Non-pigmented ciliary epithelial cell (primary cell): ENCODE results near the gene CCDC158.
"Not testable (repeated sequence)": the region's sequence is repeated elsewhere in the genome, so short reads cannot be mapped to it uniquely, and the experiment has no call there.

ENCODE experiments used
- DNase-seq: peaks from one replicate; pipeline ENCODE4 v3.0.0-alpha.2; 2010; ENCODE audit warnings: low read depth

Gene CCDC158

GRCh38 chr4:76420762-76421581, at the start of gene CCDC158:
Gene CCDC158 (minus strand): TSS chr4:76421141. CDS start chr4:76403207, 17,934 bp downstream.
- DNase-seq = no peak

GRCh38 chr4:76470532-76470931, 49.6 kb upstream of the CCDC158 start:
- no peak for DNase-seq

GRCh38 chr4:76470064-76470463, 49.1 kb upstream of the CCDC158 start:
- DNase-seq = no peak

GRCh38 chr4:76463568-76463967, 42.6 kb upstream of the CCDC158 start:
- no peak for DNase-seq

DNA sequence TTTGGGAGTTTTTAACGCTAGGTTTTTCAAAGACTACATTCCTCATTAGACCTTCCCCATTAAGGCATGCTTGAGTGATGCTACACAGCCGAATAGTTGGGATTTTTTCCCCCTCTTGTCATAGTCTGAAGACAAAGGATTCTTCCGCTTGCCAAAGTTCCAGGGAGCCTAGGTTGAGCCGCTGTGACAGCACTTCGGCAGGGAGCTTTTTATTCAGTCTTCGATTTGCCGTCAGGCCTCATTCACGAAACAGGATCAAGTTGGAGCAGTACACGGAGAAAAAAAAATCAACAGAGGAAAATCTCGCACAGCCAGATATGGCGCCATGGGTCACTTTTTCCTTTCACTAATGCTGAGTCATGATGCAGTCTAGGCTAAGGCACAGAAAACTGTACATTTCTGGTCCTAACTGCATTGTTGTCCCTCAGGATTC, 38.4 kb upstream of the CCDC158 start:
- peak; percentile 77 for DNase-seq

- no peak for DNase-seq
Observed at GRCh38 chr4:76458825-76459224, 37.9 kb upstream of the CCDC158 start.

DNA sequence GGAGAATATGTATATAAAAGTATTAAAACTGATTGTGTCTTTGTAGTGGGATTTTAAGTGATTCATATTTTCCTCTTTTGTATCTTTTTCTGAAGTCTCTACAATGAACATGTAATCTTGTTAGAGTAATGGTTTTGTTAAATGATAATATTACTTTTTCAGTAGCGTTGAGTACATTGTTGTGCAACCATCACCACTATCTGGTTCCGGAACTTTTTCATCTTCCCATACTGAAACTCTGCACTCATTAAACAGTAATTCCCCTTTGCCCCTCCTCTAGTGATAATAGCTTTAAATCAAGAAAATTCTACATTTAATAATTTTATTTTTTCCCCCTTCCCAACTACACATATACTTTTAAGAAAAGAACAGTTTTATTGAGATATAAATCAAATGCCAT, 37.4 kb upstream of the CCDC158 start:
- DNase-seq = no peak

GRCh38 chr4:76457885-76458284, 36.9 kb upstream of the CCDC158 start:
- DNase-seq = no peak

DNA sequence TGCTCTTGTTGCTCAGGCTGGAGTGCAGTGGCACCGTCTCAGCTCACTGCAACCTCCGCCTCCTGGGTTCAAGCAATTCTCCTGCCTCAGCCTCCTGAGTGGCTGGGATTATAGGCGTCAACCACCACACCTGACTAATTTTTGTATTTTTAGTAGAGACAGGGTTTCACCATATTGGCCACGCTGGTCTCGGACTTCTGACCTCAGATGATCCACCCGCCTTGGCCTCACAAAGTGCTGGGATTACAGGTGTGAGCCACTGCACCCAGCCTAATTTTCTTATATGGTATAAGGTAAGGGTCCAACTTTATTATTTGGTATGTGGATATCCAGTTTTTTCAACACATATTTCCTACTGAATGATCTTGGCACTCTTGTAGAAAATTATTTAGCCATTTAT, 33.1 kb upstream of the CCDC158 start:
- not testable (repeated sequence) for DNase-seq

DNA sequence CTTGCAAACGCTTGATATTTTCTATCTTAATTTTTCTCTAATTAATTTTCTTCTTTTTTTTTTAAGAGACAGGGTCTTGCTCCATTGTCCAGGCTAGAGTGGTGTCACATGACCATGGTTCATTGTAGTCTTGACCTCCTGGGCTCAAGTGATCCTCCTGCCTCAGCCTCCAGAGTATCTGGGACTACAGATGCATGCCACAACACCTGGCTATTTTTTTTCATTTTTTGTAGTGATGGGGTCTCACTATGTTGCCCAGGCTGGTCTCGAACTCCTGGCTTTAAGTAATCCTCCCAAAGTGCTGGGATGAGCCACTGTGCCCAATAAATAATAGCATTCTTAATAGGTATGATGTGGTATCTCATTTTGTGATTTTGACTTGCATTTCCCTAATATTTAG, 32.3 kb upstream of the CCDC158 start:
- DNase-seq = no peak

DNA sequence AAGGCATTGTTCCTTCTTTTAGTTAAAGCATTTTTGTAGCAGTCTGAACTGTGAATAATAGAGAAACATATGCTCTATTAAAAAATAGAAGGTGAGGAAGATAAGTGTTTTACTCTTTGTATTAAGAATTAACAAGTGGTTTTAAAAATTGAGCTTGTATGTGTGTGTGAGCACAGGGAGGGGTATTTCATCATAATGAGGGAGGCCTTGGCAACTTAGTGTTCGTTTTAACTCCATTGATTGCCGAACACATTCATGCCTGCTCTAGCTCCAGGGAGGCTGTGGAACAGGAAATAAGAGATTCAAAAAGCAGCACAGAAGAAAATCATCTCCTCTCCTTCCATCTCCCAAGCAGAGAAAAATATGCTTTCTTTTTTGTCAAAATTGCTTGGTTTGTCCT, 28.9 kb upstream of the CCDC158 start:
- no peak for DNase-seq

GRCh38 chr4:76449362-76449767, 28.4 kb upstream of the CCDC158 start:
- no peak for DNase-seq

GRCh38 chr4:76448211-76448610, 27.3 kb upstream of the CCDC158 start:
- DNase-seq = no peak

GRCh38 chr4:76447393-76447851, 26.5 kb upstream of the CCDC158 start:
- no peak for DNase-seq

- no peak for DNase-seq
Observed at GRCh38 chr4:76445911-76446310, 25.0 kb upstream of the CCDC158 start.

DNA sequence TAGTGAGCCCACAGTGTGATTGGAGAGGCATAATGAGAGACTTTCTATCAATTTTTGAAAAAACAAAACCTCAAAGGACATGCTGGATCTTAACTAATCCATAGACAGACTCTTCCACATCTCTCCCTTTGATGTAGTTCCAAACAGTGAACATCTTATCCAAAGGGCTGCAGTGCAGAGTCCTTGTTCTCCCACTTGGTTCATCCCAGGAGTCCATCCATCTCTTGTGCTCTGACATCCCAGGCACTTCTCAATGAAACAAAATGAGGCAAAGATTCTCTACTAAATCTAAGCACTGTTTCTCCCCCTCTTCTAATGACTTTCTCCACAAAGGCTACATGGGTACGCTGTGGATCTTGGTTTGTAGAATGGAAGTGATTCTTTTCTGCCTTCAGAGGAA, 22.4 kb upstream of the CCDC158 start:
- no peak for DNase-seq

DNA sequence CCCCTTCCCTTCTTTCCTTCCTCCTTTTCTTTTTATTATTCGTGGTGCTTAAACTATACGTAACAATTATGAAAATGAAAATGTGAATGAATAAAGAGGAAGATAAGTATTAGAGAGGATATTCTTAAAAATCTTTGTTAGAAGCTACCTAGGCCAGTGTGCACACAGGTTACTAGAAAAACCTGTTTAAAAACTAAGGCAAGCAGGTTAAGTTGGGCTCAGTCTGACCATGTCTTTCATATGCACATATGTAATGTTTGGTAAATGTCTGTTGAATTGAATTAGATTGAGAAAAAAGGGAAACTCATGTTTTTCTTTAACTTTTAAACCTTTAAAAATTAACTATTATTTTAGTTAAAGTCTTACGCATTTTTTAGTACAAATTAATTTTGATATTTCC, 21.9 kb upstream of the CCDC158 start:
- DNase-seq = no peak

- DNase-seq = no peak
Observed at GRCh38 chr4:76441881-76442280, 20.9 kb upstream of the CCDC158 start.

GRCh38 chr4:76439491-76439890, 18.6 kb upstream of the CCDC158 start:
- DNase-seq = no peak

- DNase-seq = no peak
Observed at GRCh38 chr4:76435528-76436319, 14.8 kb upstream of the CCDC158 start.

- no peak for DNase-seq
Observed at GRCh38 chr4:76434901-76435527, 14.1 kb upstream of the CCDC158 start, which contains the start of gene SHROOM3. Gene SHROOM3 (plus strand): TSS chr4:76435229. CDS start chr4:76436053, 824 bp downstream.
